Keratinocyte (primary cell): ENCODE results near the gene HSPG2. TPM values are rescaled to one million over a fixed set of nuclear protein-coding genes. Genes with fewer than 3 reads are reported as not detected.

ENCODE experiments used
- DNase-seq: peaks from one replicate; pipeline ENCODE4 v3.0.0-alpha.2; 2011; ENCODE audit warnings: low read depth, missing footprints, low spot score
- FAIRE-seq: peaks from 2 replicates; lab custom pipeline; 2011; peaks lifted over from hg19 to GRCh38; lab: Jason Lieb, UNC
- H2AFZ ChIP-seq: 2 replicates; pipeline ENCODE4 v1.6.0; 2012; ENCODE audit warnings: low read length, control low read depth, inconsistent platforms; ENCODE audit not compliant: control insufficient read depth
- H3K27ac ChIP-seq: 2 replicates; pipeline ENCODE4 v1.5.1; 2011; ENCODE audit warnings: low read length; ENCODE audit not compliant: control insufficient read depth, insufficient read depth
- H3K27me3 ChIP-seq: 3 replicates; pipeline ENCODE4 v1.6.0; 2011; ENCODE audit warnings: low read length; ENCODE audit not compliant: control insufficient read depth, insufficient read depth; ENCODE audit errors: extremely low read depth
- H3K36me3 ChIP-seq, 2 experiments: 2 replicates in 1 of 2; 3 replicates in 1 of 2; pipeline ENCODE4 v1.5.1; 2011; ENCODE audit warnings: low read length in 2 of 2, mild to moderate bottlenecking in 1 of 2; ENCODE audit not compliant: control insufficient read depth in 2 of 2, insufficient read depth in 2 of 2; ENCODE audit errors: extremely low read depth in 1 of 2
- H3K4me1 ChIP-seq: 3 replicates; pipeline ENCODE4 v1.5.1; 2011; ENCODE audit warnings: low read length; ENCODE audit not compliant: control insufficient read depth, insufficient read depth; ENCODE audit errors: extremely low read depth
- H3K4me2 ChIP-seq: 3 replicates; pipeline ENCODE4 v1.6.0; 2011; ENCODE audit warnings: low read depth, low read length; ENCODE audit not compliant: control insufficient read depth, insufficient read depth; ENCODE audit errors: extremely low read depth
- H3K4me3 ChIP-seq, 3 experiments: fragments of 200-600 bp in 1 of 3; sonication (generic) in 1 of 3; 2 replicates in 2 of 3; 3 replicates in 1 of 3; pipeline ENCODE4 v1.5.1; 2011 to 2016; ENCODE audit warnings: low read length in 3 of 3, mild to moderate bottlenecking in 3 of 3, control low read depth in 2 of 3, inconsistent platforms in 1 of 3, low read depth in 1 of 3, mixed read lengths in 1 of 3, mixed run types in 1 of 3, moderate library complexity in 1 of 3; ENCODE audit not compliant: control insufficient read depth in 2 of 3, insufficient read depth in 2 of 3; ENCODE audit errors: extremely low read depth in 1 of 3
- H3K79me2 ChIP-seq: 2 replicates; pipeline ENCODE4 v1.6.0; 2012; ENCODE audit warnings: low read length; ENCODE audit not compliant: control insufficient read depth, insufficient read depth
- H3K9ac ChIP-seq: 3 replicates; pipeline ENCODE4 v1.6.0; 2011; ENCODE audit warnings: low read length; ENCODE audit not compliant: control insufficient read depth, insufficient read depth; ENCODE audit errors: extremely low read depth
- H3K9me1 ChIP-seq: 3 replicates; pipeline ENCODE4 v1.6.0; 2011; ENCODE audit warnings: low read length; ENCODE audit not compliant: control insufficient read depth, insufficient read depth; ENCODE audit errors: extremely low read depth
- H3K9me3 ChIP-seq: 2 replicates; pipeline ENCODE4 v1.5.1; 2012; ENCODE audit warnings: low read depth, low read length; ENCODE audit not compliant: control insufficient read depth
- H4K20me1 ChIP-seq: 3 replicates; pipeline ENCODE4 v1.6.0; 2011; ENCODE audit warnings: low read length; ENCODE audit not compliant: control insufficient read depth, insufficient read depth; ENCODE audit errors: extremely low read depth
- CTCF ChIP-seq, 3 experiments: IDR thresholded peaks in 1 of 3; conservative IDR thresholded peaks in 1 of 3; optimal IDR thresholded peaks in 1 of 3; 2 replicates in 2 of 3; 3 replicates in 1 of 3; pipeline versions ENCODE3 to v1.5.1; 2011; ENCODE audit warnings: low read length in 3 of 3, mild to moderate bottlenecking in 3 of 3, moderate library complexity in 2 of 3, control low read depth in 1 of 3, inconsistent platforms in 1 of 3; ENCODE audit not compliant: insufficient read depth in 2 of 3; ENCODE audit errors: extremely low read depth in 1 of 3
- EZH2 ChIP-seq: IDR thresholded peaks from one replicate; pipeline ENCODE4 v1.6.1; 2012; ENCODE audit warnings: inconsistent platforms, mild to moderate bottlenecking, low read length, moderate library complexity
- dilution Hi-C: fragments of 300-500 bp; cut with MboI; formaldehyde crosslinking; loops from one replicate; pipeline ENCODE4 v1.7.0; 2020; ENCODE audit warnings: low sequenced_read_pairs; ENCODE audit not compliant: extremely low pct_ligation_motif_present
- polyA plus RNA-seq, 5 experiments: library from polyadenylated mRNA; depleted of rRNA in 3 of 5; stranded (reverse) in 3 of 5; stranded (forward) in 1 of 5; unstranded in 1 of 5; fragments of >200 nt; gene quantifications; 1 replicate in 1 of 5; 2 replicates in 3 of 5; 3 replicates in 1 of 5; pipeline versions ENCODE4 v1.2.1 to v1.2.3, GENCODE V29; 2011 to 2012; ENCODE audit warnings: missing spikeins in 2 of 5, low read depth in 1 of 5, low replicate concordance in 1 of 5

The HSPG2 gene
- polyA plus RNA-seq, 1 donor (not counting 4 experiments of a cell fraction or from before 2014, with no cell fraction given): 9.0 TPM

- Histone ChIP-seq H2AFZ (no peak overlapping the region), H3K79me2 (no peaks in the 10 kb centered on the region), H3K36me3 (no peaks in the 10 kb centered on the region), H3K4me3 (no peak overlapping the region), H3K4me1 (no peaks in the 10 kb centered on the region), H3K9me3 (no peaks in the 10 kb centered on the region), H3K9ac (no peak overlapping the region), H3K4me2 (no peak overlapping the region), H3K27ac (no peak overlapping the region), H4K20me1 (no peaks in the 10 kb centered on the region), H3K27me3 (peaks cover 5% of the 10 kb centered on the region), H3K9me1 (no peaks in the 10 kb centered on the region)
- DNase-seq: no peak
- TF ChIP-seq EZH2 (no peak), CTCF (optimal IDR thresholded peaks at IDR 0.05 in 1 of 3, IDR thresholded peaks at IDR 0.05 in 1 of 3, conservative IDR thresholded peaks at IDR 0.05 in 1 of 3; ENCODE audit: extremely low read depth in 1 of 3, insufficient read depth in 2 of 3, low read length in 3 of 3) (no peak)
- dilution Hi-C loops: no loop called here
- no peak for FAIRE-seq
These were observed 123.6 kb downstream of the HSPG2 start for GRCh38 chr1:21813542-21813941.

GRCh38 chr1:21811875-21812305 is 125.2 kb downstream of the HSPG2 start, which contains the start of gene LDLRAD2:
Gene LDLRAD2 (plus strand): TSS chr1:21812265. CDS start chr1:21812452, 187 bp downstream.
- Histone ChIP-seq H3K79me2 (no peaks in the 10 kb centered on the region), H3K9ac (no peak within 1 kb of the TSS), H3K9me3 (no peaks in the 10 kb centered on the region), H3K27me3 (peaks cover 5% of the 10 kb centered on the region), H2AFZ (no peak within 1 kb of the TSS), H3K27ac (no peak within 1 kb of the TSS), H3K4me3 (no peak within 1 kb of the TSS), H3K36me3 (no peaks in the 10 kb centered on the region), H4K20me1 (no peaks in the 10 kb centered on the region), H3K4me1 (no peaks in the 10 kb centered on the region), H3K4me2 (no peak within 1 kb of the TSS), H3K9me1 (no peaks in the 10 kb centered on the region)
- TF ChIP-seq EZH2: no peak
- no peak for TF ChIP-seq CTCF (optimal IDR thresholded peaks at IDR 0.05 in 1 of 3, IDR thresholded peaks at IDR 0.05 in 1 of 3, conservative IDR thresholded peaks at IDR 0.05 in 1 of 3; ENCODE audit: extremely low read depth in 1 of 3, insufficient read depth in 2 of 3, low read length in 3 of 3)
- FAIRE-seq: no peak
- dilution Hi-C loops: no loop called here
- DNase-seq: no peak
